Stimulated activated CD8-positive, alpha-beta memory T cell treated with anti-CD3 and anti-CD28 coated beads, Interleukin-2, amount 100 ng/mL, for 1 hour (primary cell): ENCODE measurements around the gene CDHR3.

Experiments
- DNase-seq, 2 donors: peaks; one replicate each; pipeline ENCODE4 v3.0.0-alpha.2; 2020; ENCODE audit warnings: low read depth in 2 of 2

CDHR3 gene

GRCh38 chr7:106029451-106029850 is 66.4 kb downstream of the CDHR3 start:
- no peak for DNase-seq

GRCh38 chr7:106029941-106030340 is 66.9 kb downstream of the CDHR3 start:
- no peak for DNase-seq

GRCh38 chr7:106031300-106032035 is 68.4 kb downstream of the CDHR3 start:
- no peak for DNase-seq

GRCh38 chr7:106032295-106032694 is 69.2 kb downstream of the CDHR3 start:
- no peak for DNase-seq

- DNase-seq = no peak
Measured at GRCh38 chr7:106033735-106034134, 70.7 kb downstream of the CDHR3 start.

- DNase-seq = no peak
Measured at GRCh38 chr7:106034383-106034782, 71.3 kb downstream of the CDHR3 start.

GRCh38 chr7:106035568-106035967 is 72.5 kb downstream of the CDHR3 start:
- no peak for DNase-seq

GRCh38 chr7:106036004-106036403 is 72.9 kb downstream of the CDHR3 start:
- no peak for DNase-seq

GRCh38 chr7:106037489-106038176 is 74.6 kb downstream of the CDHR3 start:
- DNase-seq = no peak

- DNase-seq = no peak
Measured at GRCh38 chr7:106038289-106038688, 75.2 kb downstream of the CDHR3 start.

- DNase-seq = no peak
Measured at GRCh38 chr7:106038916-106039315, 75.9 kb downstream of the CDHR3 start.

GRCh38 chr7:106039486-106040060 is 76.5 kb downstream of the CDHR3 start:
- no peak for DNase-seq

GRCh38 chr7:106041140-106041717 is 78.2 kb downstream of the CDHR3 start:
- no peak for DNase-seq

GRCh38 chr7:106042196-106042611 is 79.1 kb downstream of the CDHR3 start:
- DNase-seq = no peak

GRCh38 chr7:106045139-106045538 is 82.1 kb downstream of the CDHR3 start:
- no peak for DNase-seq

- no peak for DNase-seq
Measured at GRCh38 chr7:106045586-106045985, 82.5 kb downstream of the CDHR3 start.

- DNase-seq = no peak
Measured at GRCh38 chr7:106047184-106047583, 84.1 kb downstream of the CDHR3 start.

GRCh38 chr7:106047818-106048705 is 85.0 kb downstream of the CDHR3 start:
- no peak for DNase-seq

GRCh38 chr7:106048706-106049020 is 85.6 kb downstream of the CDHR3 start:
- no peak for DNase-seq

GRCh38 chr7:106049139-106049752 is 86.2 kb downstream of the CDHR3 start:
- DNase-seq = no peak

- DNase-seq = no peak
Measured at GRCh38 chr7:106050002-106050745, 87.1 kb downstream of the CDHR3 start.
